A549 (cell line): Measurements from ENCODE around the gene FRAT2. TPM values are rescaled to one million over a fixed set of nuclear protein-coding genes. Genes with fewer than 3 reads are reported as not detected.

Experiments used
- ATAC-seq, 2 experiments: fragments of 200-7000 bp in 1 of 2; fragments of >200 bp in 1 of 2; cut with Nextera tagmentation in 1 of 2; cut with Tn5 transposase in 1 of 2; 3 replicates each; pipeline versions ENCODE4 v1.8.0 to v1.9.1; 2018 to 2020; ENCODE audit warnings: mild to moderate bottlenecking in 1 of 2, moderate library complexity in 1 of 2
- CTCF ChIA-PET: fragments of 300-600 bp; sonication (Branson Sonifier 250); formaldehyde crosslinking; extraction: SDS; loops from one replicate; lab custom pipeline; 2021; ENCODE audit warnings: antibody characterized with exemption, inconsistent platforms; lab: Yijun Ruan, JAX
- POLR2A ChIA-PET: fragments of 350-600 bp; formaldehyde crosslinking; extraction: SDS; loops from one replicate; lab custom pipeline; 2021; ENCODE audit warnings: antibody characterized with exemption, inconsistent platforms; lab: Yijun Ruan, JAX
- DNase-seq, 2 experiments: peaks; one replicate each; pipeline versions ENCODE4 v3.0.0 to v3.0.0-alpha.2; 2011 to 2016; ENCODE audit warnings: low read depth in 1 of 2, low spot score in 1 of 2
- FAIRE-seq: peaks from 2 replicates; lab custom pipeline; 2011; peaks lifted over from hg19 to GRCh38; lab: Jason Lieb, UNC
- H3K27ac ChIP-seq, 2 experiments: fragments of >200 bp; sonication (Bioruptor Twin); formaldehyde crosslinking; 3 replicates each; pipeline ENCODE4 v1.5.1; 2016 to 2017
- H3K4me1 ChIP-seq: fragments of >200 bp; sonication (Bioruptor Twin); formaldehyde crosslinking; 3 replicates; pipeline ENCODE4 v1.6.1; 2016
- H3K4me2 ChIP-seq: fragments of >200 bp; sonication (Bioruptor Twin); formaldehyde crosslinking; 3 replicates; pipeline ENCODE4 v1.6.1; 2016
- H3K4me3 ChIP-seq: fragments of >200 bp; sonication (Bioruptor Twin); formaldehyde crosslinking; 3 replicates; pipeline ENCODE4 v1.5.1; 2016
- H3K9me3 ChIP-seq: fragments of >200 bp; sonication (Bioruptor Twin); formaldehyde crosslinking; 3 replicates; pipeline ENCODE4 v1.6.1; 2016
- ATOH8 ChIP-seq: fragments of 250-450 bp; sonication (Bioruptor Pico); IDR thresholded peaks from 2 replicates; pipeline ENCODE4 v1.5.0; 2020; ENCODE audit warnings: low read depth, mild to moderate bottlenecking, moderate library complexity
- BCL3 ChIP-seq: fragments of >200 bp; sonication (Bioruptor Twin); formaldehyde crosslinking; IDR thresholded peaks from 3 replicates; pipeline ENCODE4 v1.6.1; 2016
- CBX2 ChIP-seq: fragments of 200-600 bp; sonication (generic); IDR thresholded peaks from 2 replicates; pipeline ENCODE4 v1.6.1; 2016; ENCODE audit warnings: low read depth, mild to moderate bottlenecking, borderline replicate concordance
- CBX8 ChIP-seq: fragments of 200-600 bp; sonication (generic); IDR thresholded peaks from 2 replicates; pipeline ENCODE4 v1.6.1; 2016
- CEBPB ChIP-seq, 2 experiments: fragments of >200 bp in 1 of 2; sonication (Bioruptor Twin) in 1 of 2; formaldehyde crosslinking in 1 of 2; IDR thresholded peaks; 2 replicates each; pipeline ENCODE4 v1.6.1; 2012 to 2016
- CHD4 ChIP-seq: fragments of 200-600 bp; sonication (generic); IDR thresholded peaks from 2 replicates; pipeline ENCODE4 v1.6.1; 2016; ENCODE audit warnings: antibody characterized with exemption, mild to moderate bottlenecking, borderline replicate concordance
- EP300 ChIP-seq, 2 experiments: fragments of >200 bp; sonication (Bioruptor Twin); formaldehyde crosslinking; IDR thresholded peaks; 2 replicates in 1 of 2; 3 replicates in 1 of 2; pipeline ENCODE4 v1.6.1; 2016 to 2017
- FOSB ChIP-seq: fragments of 250-450 bp; sonication (Bioruptor Pico); IDR thresholded peaks from 2 replicates; pipeline ENCODE4 v1.5.0; 2020; ENCODE audit warnings: mild to moderate bottlenecking, moderate library complexity
- GATA3 ChIP-seq: IDR thresholded peaks from 2 replicates; pipeline ENCODE4 v1.6.1; 2012; ENCODE audit warnings: borderline replicate concordance
- HOXA7 ChIP-seq: fragments of 250-450 bp; sonication (Bioruptor Pico); IDR thresholded peaks from 2 replicates; pipeline ENCODE4 v1.5.0; 2020; ENCODE audit warnings: mild to moderate bottlenecking, moderate library complexity
- KDM1A ChIP-seq: fragments of 200-600 bp; sonication (generic); IDR thresholded peaks from 2 replicates; pipeline ENCODE4 v1.6.1; 2016; ENCODE audit warnings: low read depth, mild to moderate bottlenecking
- MAFK ChIP-seq: fragments of 450-650 bp; IDR thresholded peaks from 2 replicates; pipeline ENCODE4 v1.6.1; 2014; ENCODE audit not compliant: partially characterized antibody
- MAX ChIP-seq: IDR thresholded peaks from 2 replicates; pipeline ENCODE4 v1.6.1; 2012
- NPAS2 ChIP-seq: fragments of 250-450 bp; sonication (Bioruptor Pico); IDR thresholded peaks from 2 replicates; pipeline ENCODE4 v1.8.0; 2022; ENCODE audit warnings: mild to moderate bottlenecking, moderate library complexity, borderline replicate concordance
- PHF8 ChIP-seq: fragments of 200-600 bp; sonication (generic); IDR thresholded peaks from 2 replicates; pipeline ENCODE4 v1.6.1; 2016; ENCODE audit warnings: low read depth, mild to moderate bottlenecking, antibody characterized with exemption, moderate library complexity, borderline replicate concordance
- POLR2AphosphoS2 ChIP-seq: conservative IDR thresholded peaks from 2 replicates; pipeline ENCODE4 v1.6.1; 2012; ENCODE audit warnings: low read length, improper control_type of control experiment, inconsistent platforms
- RARB ChIP-seq: fragments of 250-450 bp; sonication (Bioruptor Pico); IDR thresholded peaks from 2 replicates; pipeline ENCODE4 v1.8.0; 2021; ENCODE audit warnings: mild to moderate bottlenecking, moderate library complexity
- SMC3 ChIP-seq: fragments of >200 bp; sonication (Bioruptor Twin); formaldehyde crosslinking; IDR thresholded peaks from 3 replicates; pipeline ENCODE4 v1.6.1; 2018; ENCODE audit warnings: inconsistent platforms
- USF2 ChIP-seq: fragments of 450-650 bp; IDR thresholded peaks from 2 replicates; pipeline ENCODE4 v1.6.1; 2014; ENCODE audit warnings: antibody characterized with exemption
- ZC3H11A ChIP-seq: fragments of 450-650 bp; IDR thresholded peaks from 2 replicates; pipeline ENCODE4 v1.6.1; 2014; ENCODE audit warnings: antibody characterized with exemption, mild to moderate bottlenecking
- ZSCAN20 ChIP-seq: fragments of 250-450 bp; sonication (Bioruptor Pico); IDR thresholded peaks from 2 replicates; pipeline ENCODE4 v1.8.0; 2022; ENCODE audit warnings: mild to moderate bottlenecking, moderate library complexity
- WGBS: methylation state at CpG from one replicate; pipeline ENCODE4 v1.1.6; 2017; ENCODE audit errors: missing lambda C conversion rate; 5-methylcytosine and 5-hydroxymethylcytosine counted together
- polyA plus RNA-seq, 4 experiments: library from polyadenylated mRNA; depleted of rRNA in 3 of 4; stranded (reverse); fragments of >200 nt; fragmentation: RNase III in 1 of 4; extraction: RNeasy Plus Mini Kit Qiagen cat#74134 plus additional on column Dnase treatment in 1 of 4; gene quantifications; 2 replicates in 3 of 4; 3 replicates in 1 of 4; pipeline ENCODE4 v1.2.3, GENCODE V29; 2011 to 2017

Gene FRAT2
- polyA plus RNA-seq, 2 of the 4 experiments (the other 2 are of a cell fraction) = 4.1 to 5.0 TPM

- H3K27ac ChIP-seq = no peak overlapping the region
- DNase-seq (no peak), ATAC-seq (no peak), FAIRE-seq (no peak)
- ChIA-PET POLR2A (no interaction called here), CTCF (interaction anchor here (0.7 to 2.3 kb wide), 4 partner anchors 12 to 93 kb away, joined by 3 to 6 read pairs (median 3); no protein-coding TSS in a partner anchor)
- no peak overlapping the region for H3K4me2 ChIP-seq
- WGBS = 100% methylated on average over 4 of the region's 5 CpGs
- no peaks in the 10 kb centered on the region for H3K9me3 ChIP-seq
- no peak overlapping the region for H3K4me3 ChIP-seq
- no peak for TF ChIP-seq EP300 (IDR thresholded peaks at IDR 0.05)
- no peak for TF ChIP-seq BCL3
- no peak for TF ChIP-seq SMC3
- TF ChIP-seq CBX2 = no peak
- TF ChIP-seq CBX8 = no peak
- no peak for TF ChIP-seq RARB (CRISPR knock-in tag)
- no peak for TF ChIP-seq ZC3H11A
- TF ChIP-seq MAFK = no peak
- TF ChIP-seq PHF8 = no peak
- no peak for TF ChIP-seq ZSCAN20 (CRISPR knock-in tag)
- no peaks in the 10 kb centered on the region for H3K4me1 ChIP-seq
Measured at GRCh38 chr10:97384156-97384555, 49.6 kb upstream of the FRAT2 start.

- DNase-seq (no peak), FAIRE-seq (no peak), ATAC-seq (no peak)
- Histone ChIP-seq H3K9me3 (no peaks in the 10 kb centered on the region), H3K4me1 (no peaks in the 10 kb centered on the region), H3K4me3 (no peak overlapping the region), H3K4me2 (no peak overlapping the region), H3K27ac (no peak overlapping the region)
- ChIA-PET CTCF (interaction anchor here (0.7 to 2.3 kb wide), 4 partner anchors 11 to 92 kb away, joined by 3 to 6 read pairs (median 3); no protein-coding TSS in a partner anchor), POLR2A (no interaction called here)
- TF ChIP-seq ATOH8 (CRISPR knock-in tag) (no peak), PHF8 (no peak), MAX (no peak), USF2 (no peak), NPAS2 (CRISPR knock-in tag) (no peak), POLR2AphosphoS2 (no peak), CEBPB (IDR thresholded peaks at IDR 0.05) (no peak), FOSB (no peak), CBX8 (no peak), GATA3 (no peak), KDM1A (no peak)
- WGBS = 94% methylated on average over 7 of the region's 7 CpGs
Measured at GRCh38 chr10:97383159-97383558, 48.6 kb upstream of the FRAT2 start.

GRCh38 chr10:97381626-97382025 is 47.1 kb upstream of the FRAT2 start:
- TF ChIP-seq CBX8 = no peak
- TF ChIP-seq CHD4 = no peak
- no peak for TF ChIP-seq HOXA7 (CRISPR knock-in tag)

More at GRCh38 chr10:97381626-97382025, 47.1 kb upstream of the FRAT2 start:
- 89% methylated on average over 6 of the region's 8 CpGs for WGBS
- FAIRE-seq (no peak), DNase-seq (no peak), ATAC-seq (no peak; a peak in 1 of 6 replicates)
- Histone ChIP-seq H3K9me3 (no peaks in the 10 kb centered on the region), H3K4me3 (no peak overlapping the region), H3K27ac (no peak overlapping the region), H3K4me1 (no peaks in the 10 kb centered on the region), H3K4me2 (no peak overlapping the region)
- ChIA-PET POLR2A (no interaction called here), CTCF (interaction anchor here (0.8 to 1.3 kb wide), 3 partner anchors 15 to 103 kb away, joined by 3 to 4 read pairs (median 3); no protein-coding TSS in a partner anchor)
